Islet precursor cell (in vitro differentiated cells): ENCODE data around the gene QRFP.
A peak's percentile ranks its signal among the peaks of the same experiment; 100 is the strongest.

Experiments
- DNase-seq: peaks from one replicate; pipeline ENCODE4 v3.0.0-alpha.2; 2018

Gene QRFP

DNA sequence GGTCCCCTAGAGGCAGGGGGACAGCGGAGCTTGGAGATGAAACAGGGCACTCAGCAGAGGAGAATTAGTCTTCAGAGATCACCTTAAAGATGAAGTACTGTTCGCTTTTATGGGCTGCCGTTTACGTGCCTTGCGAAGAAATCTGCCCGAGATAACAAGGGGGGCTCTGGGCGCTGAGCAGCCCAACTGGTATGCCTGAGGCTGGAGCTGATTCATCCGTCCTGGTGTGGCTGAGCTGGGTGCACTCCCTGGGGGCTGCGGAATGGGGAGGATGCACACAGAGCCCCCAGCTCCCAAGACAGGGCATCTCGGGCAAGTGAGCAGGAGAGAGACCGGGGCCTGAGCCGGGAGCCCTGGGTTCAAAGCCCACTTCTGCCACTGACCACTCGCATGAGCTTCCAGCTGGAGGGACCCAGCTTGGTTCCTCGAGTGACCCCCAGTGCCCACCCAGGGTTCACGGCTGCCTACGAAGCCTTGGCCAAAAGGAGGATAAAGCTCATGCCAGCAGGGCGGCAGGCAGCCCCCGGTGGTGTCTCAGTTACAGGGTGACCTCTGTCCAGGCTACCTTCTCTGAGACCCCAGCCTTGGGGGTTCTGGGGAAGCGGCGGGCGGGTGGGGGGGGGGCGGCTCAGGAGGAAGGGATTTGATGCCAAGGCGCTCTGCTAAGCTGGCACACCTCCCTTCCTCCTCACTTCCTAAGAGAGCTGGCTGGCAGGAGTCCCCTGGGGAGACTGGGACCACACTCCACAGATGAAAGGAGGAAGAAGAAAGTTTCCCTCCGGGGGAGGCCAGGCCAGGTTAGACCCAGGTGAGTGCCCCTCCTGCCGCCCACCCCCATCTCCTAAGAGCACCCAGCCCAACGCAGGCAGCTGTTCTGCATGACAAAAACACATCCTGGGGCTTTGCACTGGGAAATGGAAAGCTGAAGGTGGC is 36.8 kb upstream of the QRFP start:
- DNase-seq = peak; percentile 82

DNA sequence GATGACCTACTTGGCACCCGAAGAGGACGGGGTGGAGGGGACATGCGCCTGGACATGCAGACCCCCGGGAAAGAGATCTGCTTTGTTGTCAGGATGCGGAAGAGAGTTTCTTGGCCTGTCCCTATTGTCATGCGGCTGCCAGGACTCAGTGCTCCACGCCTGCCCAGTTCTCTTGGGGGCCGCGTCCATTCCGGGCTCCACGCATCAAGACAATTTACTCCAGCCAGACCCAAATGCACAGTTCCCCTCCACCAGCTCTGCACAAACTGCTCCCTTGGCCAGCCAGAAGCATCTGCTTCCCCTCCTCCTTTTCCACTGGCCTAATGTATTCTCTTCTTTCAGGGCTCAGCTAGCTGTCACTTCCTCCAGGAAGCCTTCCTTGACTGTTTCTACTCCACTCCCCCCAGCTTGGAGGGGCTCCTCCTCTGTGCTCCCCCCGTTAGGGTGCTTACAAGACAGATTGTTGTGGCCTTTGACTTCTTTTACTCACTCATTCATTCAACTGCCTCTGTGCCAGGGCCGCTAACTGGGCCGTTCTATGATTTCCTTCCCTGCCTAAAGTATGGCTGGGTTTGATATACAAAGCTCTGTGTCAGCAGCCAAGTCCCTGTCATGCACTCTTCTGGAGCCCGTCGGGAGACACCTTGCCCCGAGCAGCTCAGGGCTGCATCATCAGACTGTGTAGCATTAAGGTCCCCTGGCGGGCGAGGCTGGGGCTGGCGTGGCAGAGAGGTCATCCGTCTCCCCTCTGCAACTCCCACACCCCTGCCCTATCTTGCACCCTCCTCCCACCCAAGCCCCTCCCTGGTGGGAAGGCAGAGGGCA is 35.9 kb upstream of the QRFP start:
- DNase-seq = peak; percentile 87

DNA sequence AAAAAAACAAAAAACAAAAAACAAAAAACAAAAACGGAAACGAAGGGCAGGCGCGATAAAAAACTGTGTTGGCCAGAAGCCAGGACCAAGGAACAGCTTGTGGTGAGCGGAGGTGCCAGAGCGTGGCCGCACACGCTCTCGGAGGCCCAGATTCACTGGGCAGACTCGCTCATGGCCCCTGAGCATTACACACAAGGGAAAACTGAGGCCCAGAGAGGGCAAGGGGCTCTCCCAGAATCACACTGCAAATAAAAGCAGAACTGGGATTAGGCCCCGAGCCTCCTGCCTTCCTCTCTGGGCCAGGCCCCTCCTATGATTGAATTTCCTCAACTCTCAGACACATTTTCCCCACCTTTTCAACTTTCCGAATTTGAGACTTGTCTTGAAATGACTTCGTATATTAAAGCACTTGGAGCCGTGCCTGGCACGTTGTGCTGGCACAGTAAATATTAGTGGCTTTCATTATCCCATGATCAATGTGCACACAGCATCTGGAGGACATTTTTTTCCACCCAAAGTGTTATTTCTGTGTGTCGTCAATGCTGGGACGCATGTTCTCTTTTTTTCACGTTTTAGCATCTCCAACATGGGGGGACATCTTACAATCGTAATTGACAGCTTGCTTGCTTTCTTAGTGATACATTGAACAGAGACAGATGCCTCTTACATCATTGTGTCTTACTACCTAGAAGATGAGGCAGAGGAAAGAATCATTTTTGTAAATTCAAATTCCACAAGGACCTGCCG is 35.1 kb upstream of the QRFP start:
- DNase-seq = no peak

DNA sequence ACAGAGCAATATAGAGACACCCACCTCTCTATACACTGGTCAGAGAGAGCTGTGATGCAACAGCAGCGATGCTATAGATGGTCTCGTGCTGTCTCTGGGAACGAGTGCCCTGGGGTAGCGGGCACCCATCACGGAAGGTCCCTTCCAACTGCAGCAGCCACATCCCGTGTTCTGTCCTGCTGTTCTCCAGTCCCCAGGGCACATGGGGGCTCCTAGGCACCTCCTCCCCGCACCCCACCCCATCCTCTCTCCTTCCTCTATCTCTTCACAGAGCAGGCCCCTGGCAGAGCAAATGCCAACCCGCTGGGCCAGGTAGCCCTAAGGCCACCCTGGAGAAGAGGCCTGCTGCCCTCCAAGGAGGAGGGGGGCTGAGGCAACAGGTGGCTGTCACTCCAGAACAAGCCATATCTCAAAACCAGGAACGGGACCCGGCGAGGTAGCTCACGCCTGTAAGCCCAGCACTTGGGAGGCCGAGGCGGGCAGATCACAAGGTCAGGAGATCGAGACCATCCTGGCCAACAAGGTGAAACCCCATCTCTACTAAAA is 34.3 kb upstream of the QRFP start:
- peak; percentile 40 for DNase-seq

DNA sequence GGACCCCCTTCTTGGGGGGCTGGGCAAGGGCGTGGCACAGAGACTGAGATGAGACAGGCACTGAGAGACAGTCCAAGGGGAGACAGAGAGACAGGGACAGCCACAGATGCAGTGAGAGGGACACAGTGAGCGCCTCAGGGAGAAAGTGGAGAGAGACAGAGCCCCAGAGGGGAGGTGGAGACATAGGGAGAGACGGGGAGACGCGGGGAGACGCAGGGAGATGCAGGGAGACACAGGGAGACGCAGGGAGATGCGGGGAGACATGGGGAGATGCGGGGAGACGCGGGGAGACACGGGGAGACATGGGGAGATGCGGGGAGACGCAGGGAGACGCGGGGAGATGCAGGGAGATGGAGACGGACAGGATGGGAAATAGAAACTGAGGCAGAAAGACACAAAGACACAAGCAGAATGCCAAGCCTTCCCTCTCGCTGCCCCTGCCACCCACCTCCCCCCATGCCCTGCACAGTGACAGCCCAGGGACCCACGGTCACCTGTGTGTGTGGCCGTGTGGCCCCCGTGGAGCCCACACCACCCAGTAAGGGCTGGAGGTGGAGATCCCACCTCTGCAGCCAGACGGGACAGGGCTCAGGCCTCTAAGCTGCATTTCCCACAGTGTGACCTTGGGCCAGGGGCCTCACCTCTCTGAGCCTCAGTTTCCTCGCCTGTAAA is 33.7 kb upstream of the QRFP start:
- peak; percentile 50 for DNase-seq

DNA sequence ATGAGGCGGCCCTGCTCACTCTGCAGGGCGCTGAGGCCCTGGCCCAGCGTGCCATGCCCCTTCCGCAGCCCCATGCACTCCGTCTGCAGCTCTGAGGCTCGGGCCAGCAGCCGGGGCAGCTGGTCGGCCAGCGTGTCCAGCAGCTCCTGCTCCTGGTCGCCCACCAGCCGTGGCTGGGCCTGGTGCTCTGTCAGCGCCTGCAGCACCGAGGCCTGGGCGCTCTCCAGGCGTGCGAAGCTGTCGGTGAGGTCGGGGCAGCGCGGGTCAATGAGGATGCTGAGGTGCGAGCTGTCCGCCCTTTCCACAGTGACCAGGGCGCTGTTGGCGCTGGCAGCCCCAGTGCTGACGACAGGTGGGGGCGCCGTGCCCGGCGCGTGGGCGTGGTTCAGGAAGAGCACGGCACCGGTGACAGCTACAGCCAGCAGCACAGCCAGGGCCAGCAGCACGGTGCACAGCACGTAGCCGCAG is 33.0 kb upstream of the QRFP start:
- DNase-seq = peak; percentile 48

DNA sequence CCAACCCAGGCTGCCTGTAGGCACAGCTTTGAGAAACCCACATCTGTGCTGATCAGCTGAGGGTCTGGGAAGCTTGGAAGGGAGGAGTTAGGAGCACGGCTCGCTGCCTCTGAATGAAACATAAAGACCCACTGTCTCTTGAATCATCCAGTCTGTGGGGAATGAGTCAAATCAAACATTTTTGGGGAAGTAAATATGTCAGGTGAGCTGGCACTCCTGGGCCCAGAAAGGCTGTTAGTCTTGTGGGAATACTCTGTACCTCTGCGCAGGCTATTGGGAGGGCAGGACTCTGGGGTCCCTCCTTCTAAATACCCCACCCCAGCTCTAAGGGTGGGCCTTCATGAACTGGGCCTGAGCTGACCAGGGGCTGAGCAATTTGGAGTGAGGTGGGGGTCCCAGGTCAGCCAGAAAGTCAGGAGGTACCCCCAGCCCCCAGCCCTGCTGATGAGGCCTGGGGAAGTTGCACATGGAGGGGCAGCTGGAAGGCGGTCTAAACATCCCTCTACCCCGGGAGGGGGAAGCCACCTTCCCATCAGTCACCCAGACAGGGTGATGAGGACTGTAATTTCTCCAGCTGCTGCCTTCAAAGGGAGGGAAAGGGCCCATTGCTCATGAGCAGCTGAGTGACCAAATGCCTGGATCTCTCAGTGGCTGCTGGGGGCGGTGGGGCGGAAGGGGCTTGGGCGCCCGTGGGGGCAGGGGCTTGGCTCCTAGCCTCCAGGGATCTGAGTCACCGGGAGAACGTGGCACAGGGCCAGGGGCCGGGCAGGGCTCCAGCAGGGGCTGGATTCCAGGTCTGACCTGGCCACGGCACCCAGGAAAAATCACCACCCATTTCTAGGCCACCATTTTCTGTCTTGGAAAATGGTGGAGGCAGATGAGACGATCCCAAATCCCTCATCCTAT is 31.6 kb upstream of the QRFP start:
- no peak for DNase-seq

DNA sequence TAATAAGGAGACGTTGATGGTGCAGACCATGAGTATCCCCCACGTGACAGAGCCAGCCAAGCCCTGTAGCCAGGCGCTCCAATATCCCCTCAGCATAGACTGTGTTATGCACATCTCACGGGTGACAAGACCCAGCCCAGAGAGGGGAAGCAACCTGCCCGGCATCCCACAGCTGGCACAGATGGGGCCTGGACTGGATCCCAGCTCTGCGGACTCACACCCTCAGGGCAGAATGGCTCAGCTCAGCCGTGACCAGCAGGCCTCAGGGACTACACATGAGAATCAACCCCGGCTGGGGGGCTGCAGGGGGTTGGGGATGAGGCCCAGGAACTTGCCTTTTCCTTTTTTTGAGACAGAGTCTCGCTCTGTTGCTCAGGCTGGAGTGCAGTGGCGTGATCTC is 30.7 kb upstream of the QRFP start:
- DNase-seq = no peak

DNA sequence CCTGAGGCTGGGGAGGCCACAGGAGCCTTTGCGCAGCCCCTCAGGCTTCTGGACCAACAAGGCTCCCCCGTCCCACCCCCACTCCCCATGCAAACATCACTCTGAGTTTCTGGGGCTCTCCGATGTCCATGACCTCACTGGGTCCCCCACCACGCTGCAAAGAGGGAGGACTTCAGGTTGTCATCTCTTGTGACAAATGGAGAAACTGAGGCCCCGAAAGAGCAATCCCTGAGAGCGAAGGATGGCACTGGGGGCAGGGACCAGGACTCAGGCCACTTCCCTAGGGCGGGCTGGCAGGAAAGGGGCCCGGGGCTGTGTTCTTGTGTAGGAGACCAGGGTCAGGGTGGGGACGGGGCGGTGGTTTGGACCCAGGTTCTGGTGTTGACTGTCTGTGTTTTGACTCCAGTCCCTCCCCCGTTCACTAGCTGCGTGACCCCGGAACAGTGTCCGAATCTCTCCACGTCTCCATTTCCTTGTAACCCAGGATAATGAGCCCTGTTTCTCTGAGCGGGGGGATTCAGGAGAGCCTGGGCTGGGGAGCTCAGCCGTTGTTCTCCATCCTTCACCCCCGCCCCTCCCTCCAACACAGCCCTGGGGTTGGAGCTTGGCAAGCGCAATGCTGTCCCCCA is 28.6 kb upstream of the QRFP start:
- no peak for DNase-seq

DNA sequence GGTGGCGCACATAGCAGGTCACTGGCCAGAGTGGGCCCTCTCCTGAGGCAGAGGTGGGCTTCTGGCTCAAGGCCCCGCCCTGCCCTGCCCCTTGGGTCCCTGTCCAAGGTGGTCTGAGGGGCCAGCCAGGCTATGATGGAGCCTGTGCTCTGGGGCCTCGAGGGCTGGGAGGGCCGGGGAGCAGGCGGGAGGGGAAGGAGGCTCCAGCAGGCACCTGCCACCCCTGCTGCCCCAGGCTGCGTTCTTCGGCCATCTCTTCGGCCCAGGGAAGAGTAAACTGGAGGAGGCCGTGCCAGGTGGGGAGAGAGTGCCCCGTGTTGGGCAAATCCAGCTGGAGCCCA is 27.8 kb upstream of the QRFP start:
- no peak for DNase-seq

DNA sequence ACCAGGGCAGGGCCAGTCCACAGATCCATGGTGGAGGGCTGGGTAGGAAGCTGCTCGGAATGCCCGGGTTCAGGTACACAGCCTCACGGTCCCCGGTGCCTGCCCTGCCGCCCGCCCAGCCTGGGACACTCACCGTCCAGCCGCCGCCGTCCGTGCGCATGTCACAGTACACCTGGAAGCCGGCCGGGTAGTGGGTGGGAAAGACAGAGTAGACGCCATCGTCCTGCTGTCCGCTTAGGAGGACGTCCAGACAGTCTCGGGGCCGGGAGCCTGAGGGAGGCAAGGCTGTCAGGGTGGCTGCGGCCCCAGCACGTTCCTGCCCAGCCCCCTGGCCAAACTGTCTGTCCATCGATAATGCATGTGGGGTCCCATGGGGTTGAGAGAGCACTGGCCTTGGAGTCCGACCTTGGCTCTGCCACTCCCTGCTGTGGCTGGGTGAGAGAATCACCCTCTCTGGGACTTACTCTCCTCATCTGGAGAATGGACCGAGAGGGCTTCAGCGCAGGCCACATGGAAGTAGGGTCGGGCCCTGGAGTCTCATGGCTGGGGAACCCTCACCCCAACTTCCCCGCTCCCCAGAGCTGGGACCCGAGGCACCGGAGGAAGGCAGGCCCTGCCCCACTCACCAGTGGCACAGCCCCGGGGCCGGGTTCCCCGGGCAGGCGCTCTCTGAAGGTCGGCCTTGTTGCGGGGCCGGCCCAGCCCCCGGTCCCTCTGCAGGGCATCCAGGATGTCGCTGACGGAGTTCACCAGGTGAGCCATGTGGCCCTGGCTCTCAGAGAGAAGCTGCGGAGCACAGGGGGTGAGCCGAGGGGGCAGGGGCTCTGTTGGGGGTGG is 27.2 kb upstream of the QRFP start:
- DNase-seq = no peak

DNA sequence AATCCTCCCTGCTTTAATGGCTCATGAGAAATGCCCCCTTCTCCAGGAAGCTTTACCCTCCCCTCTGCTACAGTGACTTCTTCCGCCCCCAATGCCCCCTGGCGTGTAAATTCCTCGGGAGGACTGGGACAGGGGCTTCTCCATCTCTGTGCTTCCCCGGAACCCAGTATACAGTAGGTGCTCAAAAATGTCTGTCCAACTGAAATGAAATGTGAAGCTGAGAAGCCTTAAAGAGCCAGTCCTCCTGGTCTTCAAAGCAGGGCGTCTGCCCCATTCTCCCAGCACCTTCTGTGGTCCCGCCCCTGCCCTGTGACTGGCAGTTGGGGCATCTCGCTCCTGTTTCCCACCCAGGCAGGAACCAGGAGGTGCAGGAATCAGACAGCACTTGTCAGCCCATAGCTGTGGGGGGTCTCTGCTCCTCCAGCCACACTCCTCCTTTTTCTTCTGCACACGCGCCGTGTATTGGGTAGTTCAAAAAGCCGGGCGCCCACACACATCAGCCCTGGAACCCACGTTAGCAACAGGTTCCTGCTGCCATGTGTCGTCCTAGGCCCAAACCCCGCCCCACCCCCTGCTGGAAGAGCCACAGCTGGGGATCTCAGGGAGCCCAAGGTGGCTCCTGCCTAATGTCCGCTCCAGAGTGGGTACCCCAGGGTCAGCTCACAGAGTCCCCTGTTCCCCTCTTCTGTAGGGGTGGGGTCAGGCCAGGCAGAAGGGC is 26.4 kb upstream of the QRFP start:
- DNase-seq = no peak

DNA sequence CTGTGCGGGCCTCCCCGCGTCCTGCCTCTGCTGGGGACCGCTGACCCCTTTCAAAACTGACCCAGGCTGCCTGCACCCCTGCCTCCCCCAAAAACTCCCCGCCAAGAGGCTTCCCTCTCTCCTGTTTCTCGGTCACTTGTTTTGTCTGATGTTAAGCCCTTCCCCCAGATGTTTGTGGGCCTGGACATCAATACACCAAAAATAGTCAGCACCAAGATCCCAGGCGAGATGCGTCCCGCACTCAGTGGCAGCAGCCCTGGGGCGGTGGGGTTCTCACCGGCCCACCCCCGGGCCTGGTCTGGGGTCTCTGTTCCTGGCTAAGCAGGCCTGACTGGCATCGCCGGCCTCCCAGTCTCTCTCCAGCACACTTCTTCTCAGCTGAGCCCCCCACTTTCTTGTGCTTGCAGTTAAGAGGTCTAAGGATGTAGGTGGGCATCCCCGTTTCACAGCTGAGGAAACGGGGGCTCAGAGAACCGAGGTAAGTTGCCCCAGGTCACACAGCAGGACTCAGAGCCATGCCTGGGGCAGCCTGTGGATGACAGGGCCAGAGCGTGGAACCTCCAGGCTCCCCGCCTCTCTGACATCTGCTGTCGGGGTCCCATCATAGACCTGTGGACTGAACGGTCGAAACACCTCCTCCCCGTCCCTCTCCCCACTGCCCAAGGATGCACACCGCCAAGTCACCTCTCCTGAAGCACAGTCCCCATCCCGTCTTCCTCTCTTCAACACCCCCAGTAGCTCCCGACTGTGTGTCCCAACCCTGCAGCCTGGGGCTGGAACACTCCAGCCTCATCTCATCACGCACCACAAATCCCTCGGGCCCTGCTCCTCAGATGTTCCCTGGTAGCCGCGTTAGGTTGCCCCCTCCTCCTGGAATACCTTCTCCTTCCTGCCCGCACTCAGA is 25.6 kb upstream of the QRFP start:
- DNase-seq = no peak

DNA sequence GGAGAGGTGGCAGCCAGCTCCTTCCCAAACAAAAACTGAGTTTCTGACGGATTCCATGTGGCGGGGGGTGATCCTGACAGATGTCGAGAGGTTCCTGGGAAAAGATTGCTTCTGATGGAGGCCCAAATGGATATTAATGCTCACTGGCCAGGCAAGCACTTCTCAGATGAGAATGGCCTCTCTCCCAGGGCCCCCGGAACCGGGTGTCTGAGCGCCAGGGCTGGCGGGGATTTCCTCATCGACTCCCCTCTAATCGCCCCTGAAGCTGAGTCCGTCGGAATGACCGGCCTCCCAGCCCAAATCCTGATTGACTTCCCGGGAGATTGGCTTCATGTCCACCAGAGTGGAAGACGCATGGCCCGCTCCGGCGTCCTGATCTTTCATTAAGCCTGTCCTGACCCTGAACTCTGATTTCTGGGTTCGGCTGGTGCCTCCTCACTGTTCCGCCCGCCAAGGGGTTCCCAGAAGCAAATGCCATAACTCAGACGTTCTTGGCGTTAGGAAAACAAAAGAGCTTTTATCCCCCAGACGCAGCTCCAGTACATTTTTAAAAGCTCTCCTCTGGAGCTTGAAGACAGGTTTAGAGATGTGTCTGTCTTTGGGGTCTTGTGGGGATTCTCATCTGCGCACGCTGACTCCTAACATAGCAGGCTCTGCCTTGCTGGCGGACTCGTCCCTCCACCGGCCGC is 24.8 kb upstream of the QRFP start:
- DNase-seq = no peak

DNA sequence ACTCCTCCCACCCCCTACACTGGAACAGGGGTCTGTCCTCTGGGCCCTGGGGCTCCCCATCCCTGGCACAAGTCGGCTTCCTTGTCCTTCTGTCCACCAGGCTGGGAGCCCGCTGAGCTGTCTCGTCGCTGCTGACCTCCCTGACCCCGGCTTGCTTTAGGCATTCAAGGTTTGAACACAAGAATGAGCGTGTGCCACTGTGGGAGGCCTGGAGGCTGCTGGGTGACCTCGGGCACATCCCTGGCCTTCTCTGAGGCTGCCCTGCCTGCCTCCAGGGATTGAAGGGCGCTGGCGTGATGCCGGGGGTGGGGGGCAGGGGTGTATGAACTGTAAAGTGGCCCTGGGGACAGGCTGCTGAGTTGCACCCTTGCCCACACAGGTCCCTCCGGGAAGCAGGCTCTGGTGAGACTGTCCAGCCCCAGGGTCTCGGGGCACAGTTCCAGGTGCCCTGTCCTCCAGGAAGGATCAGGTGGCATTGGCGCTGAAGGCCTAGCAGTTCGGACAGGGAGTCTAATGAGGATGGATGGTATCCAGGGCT is 24.2 kb upstream of the QRFP start:
- DNase-seq = no peak

DNA sequence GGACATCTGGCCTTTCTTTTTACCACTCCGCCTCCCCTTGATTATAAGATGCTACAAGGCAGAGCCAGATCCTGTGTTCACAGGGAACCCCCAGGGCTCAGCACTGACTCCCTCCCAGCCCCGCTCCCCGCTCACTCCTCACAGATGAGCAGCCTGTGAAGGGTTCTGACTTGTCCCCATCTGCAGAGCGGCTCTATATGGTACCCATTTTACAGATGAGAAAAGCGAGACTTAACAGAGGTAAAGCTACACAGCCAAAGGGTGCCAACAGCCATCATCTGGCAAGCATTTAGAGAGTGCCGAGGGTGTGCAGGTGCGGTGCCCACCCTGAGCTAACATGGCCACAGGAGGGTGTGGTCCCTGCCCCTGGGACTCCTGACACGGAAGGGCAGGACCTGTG is 23.6 kb upstream of the QRFP start:
- no peak for DNase-seq

DNA sequence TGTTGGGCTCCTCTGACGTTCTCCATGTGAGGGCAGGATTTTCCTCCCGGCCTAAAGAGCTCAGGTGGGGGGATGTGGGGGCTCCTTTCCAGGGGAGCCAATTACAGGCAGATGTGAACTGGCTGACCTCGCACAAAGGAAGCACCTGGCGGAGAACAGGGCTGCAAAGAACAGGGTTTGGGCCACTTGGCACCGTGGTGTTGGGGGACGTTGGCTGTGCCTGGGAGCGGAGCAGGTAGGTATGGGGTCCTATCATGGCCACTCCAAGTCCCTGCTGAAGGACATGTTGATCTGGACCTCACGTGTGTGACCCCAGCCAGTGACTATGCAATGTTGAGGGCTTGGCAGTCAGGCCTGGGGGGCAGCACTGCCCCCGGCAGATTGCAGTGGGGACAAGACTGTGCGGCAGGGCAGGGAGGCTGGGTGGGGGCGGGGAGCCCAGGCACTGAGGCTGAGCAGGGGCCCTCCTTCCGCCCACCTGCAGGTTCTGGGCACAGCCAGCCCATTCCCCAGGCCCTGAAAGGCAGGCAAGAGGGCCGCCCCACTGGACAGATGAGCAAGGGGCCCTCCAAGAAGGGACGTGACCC is 23.0 kb upstream of the QRFP start:
- no peak for DNase-seq
